GM12892 (cell line): ENCODE results near the gene SDK1.

ENCODE experiments used
- POLR2A ChIP-seq: IDR thresholded peaks from 2 replicates; pipeline ENCODE4 v1.6.1; 2011; ENCODE audit warnings: low read depth, low read length, control low read depth
- POLR2AphosphoS5 ChIP-seq: IDR thresholded peaks from 2 replicates; pipeline ENCODE4 v1.6.1; 2011; ENCODE audit warnings: low read depth, low read length, control low read depth

GRCh38 chr7:3917436-3917835, 616.4 kb downstream of the SDK1 start:
- TF ChIP-seq POLR2A (no peak), POLR2AphosphoS5 (no peak)
